A549 (cell line): ENCODE data around the gene CD180. TPM values are rescaled to one million over a fixed set of nuclear protein-coding genes. Genes with fewer than 3 reads are reported as not detected.

Source experiments
- ATAC-seq, 2 experiments: fragments of 200-7000 bp in 1 of 2; fragments of >200 bp in 1 of 2; cut with Nextera tagmentation in 1 of 2; cut with Tn5 transposase in 1 of 2; 3 replicates each; pipeline versions ENCODE4 v1.8.0 to v1.9.1; 2018 to 2020; ENCODE audit warnings: mild to moderate bottlenecking in 1 of 2, moderate library complexity in 1 of 2
- CTCF ChIA-PET: fragments of 300-600 bp; sonication (Branson Sonifier 250); formaldehyde crosslinking; extraction: SDS; loops from one replicate; lab custom pipeline; 2021; ENCODE audit warnings: antibody characterized with exemption, inconsistent platforms; lab: Yijun Ruan, JAX
- POLR2A ChIA-PET: fragments of 350-600 bp; formaldehyde crosslinking; extraction: SDS; loops from one replicate; lab custom pipeline; 2021; ENCODE audit warnings: antibody characterized with exemption, inconsistent platforms; lab: Yijun Ruan, JAX
- DNase-seq, 2 experiments: peaks; one replicate each; pipeline versions ENCODE4 v3.0.0 to v3.0.0-alpha.2; 2011 to 2016; ENCODE audit warnings: low read depth in 1 of 2, low spot score in 1 of 2
- FAIRE-seq: peaks from 2 replicates; lab custom pipeline; 2011; peaks lifted over from hg19 to GRCh38; lab: Jason Lieb, UNC
- H3K27ac ChIP-seq, 2 experiments: fragments of >200 bp; sonication (Bioruptor Twin); formaldehyde crosslinking; 3 replicates each; pipeline ENCODE4 v1.5.1; 2016 to 2017
- H3K4me1 ChIP-seq: fragments of >200 bp; sonication (Bioruptor Twin); formaldehyde crosslinking; 3 replicates; pipeline ENCODE4 v1.6.1; 2016
- H3K4me2 ChIP-seq: fragments of >200 bp; sonication (Bioruptor Twin); formaldehyde crosslinking; 3 replicates; pipeline ENCODE4 v1.6.1; 2016
- H3K4me3 ChIP-seq: fragments of >200 bp; sonication (Bioruptor Twin); formaldehyde crosslinking; 3 replicates; pipeline ENCODE4 v1.5.1; 2016
- H3K9me3 ChIP-seq: fragments of >200 bp; sonication (Bioruptor Twin); formaldehyde crosslinking; 3 replicates; pipeline ENCODE4 v1.6.1; 2016
- BCL3 ChIP-seq: fragments of >200 bp; sonication (Bioruptor Twin); formaldehyde crosslinking; IDR thresholded peaks from 3 replicates; pipeline ENCODE4 v1.6.1; 2016
- CBX2 ChIP-seq: fragments of 200-600 bp; sonication (generic); IDR thresholded peaks from 2 replicates; pipeline ENCODE4 v1.6.1; 2016; ENCODE audit warnings: low read depth, mild to moderate bottlenecking, borderline replicate concordance
- CHD2 ChIP-seq: fragments of 150-350 bp; IDR thresholded peaks from 2 replicates; pipeline ENCODE4 v1.6.1; 2014; ENCODE audit warnings: low read length; ENCODE audit not compliant: partially characterized antibody
- CTCF ChIP-seq: fragments of >200 bp; sonication (Bioruptor Twin); formaldehyde crosslinking; IDR thresholded peaks from 3 replicates; pipeline ENCODE4 v1.5.1; 2016
- E2F6 ChIP-seq: IDR thresholded peaks from 2 replicates; pipeline ENCODE4 v1.6.1; 2012; ENCODE audit warnings: low read depth, borderline replicate concordance
- EHF ChIP-seq: fragments of 250-450 bp; sonication (Bioruptor Pico); IDR thresholded peaks from 2 replicates; pipeline ENCODE4 v1.5.0; 2020; ENCODE audit warnings: mild to moderate bottlenecking
- EP300 ChIP-seq, 2 experiments: fragments of >200 bp; sonication (Bioruptor Twin); formaldehyde crosslinking; IDR thresholded peaks; 2 replicates in 1 of 2; 3 replicates in 1 of 2; pipeline ENCODE4 v1.6.1; 2016 to 2017
- ESRRA ChIP-seq: fragments of 150-350 bp; IDR thresholded peaks from 2 replicates; pipeline ENCODE4 v1.6.1; 2014; ENCODE audit warnings: mild to moderate bottlenecking, low read length, borderline replicate concordance
- FOXS1 ChIP-seq: fragments of 250-450 bp; sonication (Bioruptor Pico); IDR thresholded peaks from 2 replicates; pipeline ENCODE4 v1.5.0; 2020; ENCODE audit warnings: mild to moderate bottlenecking, moderate library complexity
- GATA3 ChIP-seq: IDR thresholded peaks from 2 replicates; pipeline ENCODE4 v1.6.1; 2012; ENCODE audit warnings: borderline replicate concordance
- HEYL ChIP-seq: fragments of 250-450 bp; sonication (Bioruptor Pico); IDR thresholded peaks from 2 replicates; pipeline ENCODE4 v1.8.0; 2021; ENCODE audit warnings: mild to moderate bottlenecking, moderate library complexity
- HOXB5 ChIP-seq: fragments of 250-450 bp; sonication (Bioruptor Pico); IDR thresholded peaks from 2 replicates; pipeline ENCODE4 v1.5.0; 2020; ENCODE audit warnings: mild to moderate bottlenecking, moderate library complexity
- JUN ChIP-seq, 2 experiments: fragments of >200 bp; sonication (Bioruptor Twin); formaldehyde crosslinking; IDR thresholded peaks; 2 replicates in 1 of 2; 3 replicates in 1 of 2; pipeline ENCODE4 v1.6.1; 2016 to 2017
- KDM5A ChIP-seq: fragments of 200-600 bp; sonication (generic); IDR thresholded peaks from 2 replicates; pipeline ENCODE4 v1.6.1; 2016; ENCODE audit warnings: antibody characterized with exemption, mild to moderate bottlenecking
- MAFK ChIP-seq: fragments of 450-650 bp; IDR thresholded peaks from 2 replicates; pipeline ENCODE4 v1.6.1; 2014; ENCODE audit not compliant: partially characterized antibody
- MAX ChIP-seq: IDR thresholded peaks from 2 replicates; pipeline ENCODE4 v1.6.1; 2012
- NFE2L2 ChIP-seq: fragments of 150-350 bp; conservative IDR thresholded peaks from 2 replicates; pipeline ENCODE4 v1.6.1; 2014; ENCODE audit warnings: low read length
- PBX3 ChIP-seq: IDR thresholded peaks from 2 replicates; pipeline ENCODE4 v1.6.1; 2012
- PHF8 ChIP-seq: fragments of 200-600 bp; sonication (generic); IDR thresholded peaks from 2 replicates; pipeline ENCODE4 v1.6.1; 2016; ENCODE audit warnings: low read depth, mild to moderate bottlenecking, antibody characterized with exemption, moderate library complexity, borderline replicate concordance
- RAD21 ChIP-seq, 2 experiments: fragments of >200 bp in 1 of 2; sonication (Bioruptor Twin) in 1 of 2; formaldehyde crosslinking in 1 of 2; IDR thresholded peaks in 1 of 2; conservative IDR thresholded peaks in 1 of 2; 2 replicates in 1 of 2; 3 replicates in 1 of 2; pipeline ENCODE4 v1.6.1; 2012 to 2018; ENCODE audit warnings: inconsistent platforms in 1 of 2
- REST ChIP-seq: fragments of 200-600 bp; sonication (generic); IDR thresholded peaks from 2 replicates; pipeline ENCODE4 v1.6.1; 2016; ENCODE audit warnings: antibody characterized with exemption, mild to moderate bottlenecking, moderate library complexity
- SMC3 ChIP-seq: fragments of >200 bp; sonication (Bioruptor Twin); formaldehyde crosslinking; IDR thresholded peaks from 3 replicates; pipeline ENCODE4 v1.6.1; 2018; ENCODE audit warnings: inconsistent platforms
- TFCP2L1 ChIP-seq: fragments of 250-450 bp; sonication (Bioruptor Pico); IDR thresholded peaks from 2 replicates; pipeline ENCODE4 v1.5.0; 2021; ENCODE audit warnings: mild to moderate bottlenecking
- ZC3H11A ChIP-seq: fragments of 450-650 bp; IDR thresholded peaks from 2 replicates; pipeline ENCODE4 v1.6.1; 2014; ENCODE audit warnings: antibody characterized with exemption, mild to moderate bottlenecking
- ZFP36 ChIP-seq: fragments of 450-650 bp; IDR thresholded peaks from 2 replicates; pipeline ENCODE4 v1.6.1; 2014; ENCODE audit warnings: borderline replicate concordance; ENCODE audit not compliant: partially characterized antibody
- WGBS: methylation state at CpG from one replicate; pipeline ENCODE4 v1.1.6; 2017; ENCODE audit errors: missing lambda C conversion rate; 5-methylcytosine and 5-hydroxymethylcytosine counted together
- polyA plus RNA-seq, 4 experiments: library from polyadenylated mRNA; depleted of rRNA in 3 of 4; stranded (reverse); fragments of >200 nt; fragmentation: RNase III in 1 of 4; extraction: RNeasy Plus Mini Kit Qiagen cat#74134 plus additional on column Dnase treatment in 1 of 4; gene quantifications; 2 replicates in 3 of 4; 3 replicates in 1 of 4; pipeline ENCODE4 v1.2.3, GENCODE V29; 2011 to 2017

The CD180 gene
- polyA plus RNA-seq, 2 of the 4 experiments (the other 2 are of a cell fraction): not detected

GRCh38 chr5:67165526-67166459, 30.8 kb downstream of the CD180 start:
- ATAC-seq: peak; percentile 93 to 97
- peak overlapping the region; percentile 63 for H3K4me2 ChIP-seq
- H3K27ac ChIP-seq: peak overlapping the region; percentile 71 to 85
- ChIA-PET POLR2A (interaction anchor here (1.2 kb wide), 2 partner anchors 42 to 1087 kb away, joined by 3 to 5 read pairs; no protein-coding TSS in a partner anchor), CTCF (interaction anchor here (0.6 to 8.3 kb wide), 26 partner anchors 9 to 1087 kb away, joined by 3 to 190 read pairs (median 5); partner anchors contain the start of gene CD180)
- 0 out of 3 replicates have a peak overlapping the region, but pooled peaks have one; percentile 9 for H3K4me3 ChIP-seq
- TF ChIP-seq ZC3H11A: no peak
- TF ChIP-seq MAX: peak; percentile 62
- TF ChIP-seq SMC3: peak; percentile 84
- TF ChIP-seq PHF8: no peak
- TF ChIP-seq EHF (CRISPR knock-in tag): no peak
- TF ChIP-seq KDM5A: no peak
- no peak for TF ChIP-seq NFE2L2
- TF ChIP-seq GATA3: no peak
- TF ChIP-seq HOXB5 (CRISPR knock-in tag): no peak
- TF ChIP-seq E2F6: peak; percentile 64; the same call in 1 of the 2 replicates
- no peak for TF ChIP-seq TFCP2L1 (CRISPR knock-in tag)
- no peak for TF ChIP-seq CBX2
- no peak for TF ChIP-seq CHD2
- TF ChIP-seq JUN (IDR thresholded peaks at IDR 0.05): no peak
- peak; percentile 77 for TF ChIP-seq CTCF
- peak; percentile 66 to 71 for TF ChIP-seq RAD21 (conservative IDR thresholded peaks at IDR 0.05 in 1 of 2, IDR thresholded peaks at IDR 0.05 in 1 of 2)
- TF ChIP-seq FOXS1 (CRISPR knock-in tag): no peak
- TF ChIP-seq EP300 (IDR thresholded peaks at IDR 0.05): no peak
- no peak for TF ChIP-seq ESRRA
- peak; percentile 56 to 82 for DNase-seq
- 54% methylated on average over 30 of the region's 36 CpGs for WGBS
- H3K9me3 ChIP-seq: no peaks in the 10 kb centered on the region
- no peak for FAIRE-seq
- peaks cover 24% of the 10 kb centered on the region for H3K4me1 ChIP-seq

- DNase-seq: no peak
- H3K4me1 ChIP-seq: peaks cover 32% of the 10 kb centered on the region
- peak overlapping the region in 1 of 2 experiments; percentile 85; a peak in 1 of 6 replicates for H3K27ac ChIP-seq
- TF ChIP-seq PBX3: no peak
- TF ChIP-seq HOXB5 (CRISPR knock-in tag): no peak
- no peak for TF ChIP-seq FOXS1 (CRISPR knock-in tag)
- no peak for TF ChIP-seq HEYL (CRISPR knock-in tag)
- no peak for TF ChIP-seq ZFP36
- TF ChIP-seq ESRRA: no peak
- TF ChIP-seq BCL3: no peak
- no peak for TF ChIP-seq JUN (IDR thresholded peaks at IDR 0.05)
- TF ChIP-seq GATA3: no peak
- no peak for TF ChIP-seq MAFK
- TF ChIP-seq REST: no peak
- no peak for FAIRE-seq
- no peaks in the 10 kb centered on the region for H3K9me3 ChIP-seq
- H3K4me3 ChIP-seq: no peak overlapping the region
- WGBS: 94% methylated on average over 11 of the region's 17 CpGs
- POLR2A ChIA-PET: no interaction called here
- no peak overlapping the region for H3K4me2 ChIP-seq
- CTCF ChIA-PET: interaction anchor here (0.6 to 8.3 kb wide), 13 partner anchors 8 to 1088 kb away, joined by 3 to 190 read pairs (median 6); no protein-coding TSS in a partner anchor
- ATAC-seq: no peak
These were observed 31.6 kb downstream of the CD180 start for GRCh38 chr5:67164856-67165525.
